GM08714 (cell line): Measurements from ENCODE around the gene PARP4.
"Not testable (repeated sequence)": the region's sequence is repeated elsewhere in the genome, so short reads cannot be mapped to it uniquely, and the experiment has no call there.

Source experiments
- H3K4me3 ChIP-seq: fragments of 200-500 bp; sonication (Bioruptor generic); 2 replicates; pipeline ENCODE4 v1.5.1; 2014; ENCODE audit warnings: mild to moderate bottlenecking, low read length, inconsistent platforms
- ZNF274 ChIP-seq: IDR thresholded peaks from 2 replicates; pipeline ENCODE4 v1.6.1; 2012; ENCODE audit warnings: mild to moderate bottlenecking, low read depth, low read length

PARP4 gene

GRCh38 chr13:24381541-24382265 is 130.9 kb downstream of the PARP4 start:
- no peak for TF ChIP-seq ZNF274
- H3K4me3 ChIP-seq = no peak overlapping the region

- H3K4me3 ChIP-seq = not testable (repeated sequence)
Measured at GRCh38 chr13:24380881-24381280, 131.7 kb downstream of the PARP4 start.

- not testable (repeated sequence) for H3K4me3 ChIP-seq
Measured at GRCh38 chr13:24380227-24380626, 132.4 kb downstream of the PARP4 start.

GRCh38 chr13:24371273-24371672 is 141.3 kb downstream of the PARP4 start:
- not testable (repeated sequence) for H3K4me3 ChIP-seq
